ENCODE data around the gene SPATA32.

Gene SPATA32

GRCh38 chr17:45238155-45238774 is 23.6 kb downstream of the SPATA32 start:
- Mint-ChIP-seq H3K36me3 (peaks cover 67 to 70% of the 10 kb centered on the region in 2 donors), H3K4me3 (no peak overlapping the region), H3K27ac (peak overlapping the region; percentile 86), H3K9me3 (no peaks in the 10 kb centered on the region), H3K27me3 (no peaks in the 10 kb centered on the region), H3K4me1 (peaks cover 32 to 61% of the 10 kb centered on the region in 2 donors)
- ATAC-seq (replicated peaks) (no peak), DNase-seq (no peak)

GRCh38 chr17:45237686-45238085 is 24.2 kb downstream of the SPATA32 start:
- H3K4me1 Mint-ChIP-seq, result peaks cover 33 to 63% of the 10 kb centered on the region in 2 donors
- no peaks in the 10 kb centered on the region for H3K9me3 Mint-ChIP-seq
- H3K36me3 Mint-ChIP-seq, result peaks cover 65 to 69% of the 10 kb centered on the region in 2 donors
- DNase-seq, result no peak
- no peak overlapping the region for H3K4me3 Mint-ChIP-seq
- H3K27me3 Mint-ChIP-seq, result no peaks in the 10 kb centered on the region
- H3K27ac Mint-ChIP-seq, result peak overlapping the region; percentile 86
- ATAC-seq (replicated peaks), result no peak

- ATAC-seq (replicated peaks) (no peak), DNase-seq (no peak)
- no peaks in the 10 kb centered on the region for H3K9me3 Mint-ChIP-seq
- H3K27ac Mint-ChIP-seq, result peak overlapping the region; percentile 73
- peaks cover 44 to 70% of the 10 kb centered on the region in 2 donors for H3K4me1 Mint-ChIP-seq
- no peak overlapping the region for H3K4me3 Mint-ChIP-seq
- H3K27me3 Mint-ChIP-seq, result no peaks in the 10 kb centered on the region
- H3K36me3 Mint-ChIP-seq, result peaks cover 68 to 73% of the 10 kb centered on the region in 2 donors
These were observed 25.6 kb downstream of the SPATA32 start for GRCh38 chr17:45236282-45236606.

- Mint-ChIP-seq H3K27ac (peak overlapping the region; percentile 91), H3K4me3 (no peak overlapping the region), H3K9me3 (no peaks in the 10 kb centered on the region), H3K4me1 (peaks cover 48 to 70% of the 10 kb centered on the region in 2 donors), H3K27me3 (no peaks in the 10 kb centered on the region), H3K36me3 (peaks cover 67 to 70% of the 10 kb centered on the region in 2 donors)
- peak; percentile 67 to 71 for ATAC-seq (replicated peaks)
- DNase-seq, result peak; percentile 45
These were observed 26.2 kb downstream of the SPATA32 start for GRCh38 chr17:45235416-45236281.

- ATAC-seq (replicated peaks), result peak; percentile 29 to 49
- Mint-ChIP-seq H3K9me3 (no peaks in the 10 kb centered on the region), H3K36me3 (peaks cover 65 to 66% of the 10 kb centered on the region in 2 donors), H3K27me3 (no peaks in the 10 kb centered on the region), H3K27ac (peak overlapping the region; percentile 97), H3K4me1 (peaks cover 57 to 75% of the 10 kb centered on the region in 2 donors), H3K4me3 (peak overlapping the region in 1 of 2 donors; percentile 29)
- no peak for DNase-seq
These were observed 27.1 kb downstream of the SPATA32 start for GRCh38 chr17:45234641-45235415.

- Mint-ChIP-seq H3K9me3 (no peaks in the 10 kb centered on the region), H3K27ac (peak overlapping the region; percentile 97), H3K4me1 (peaks cover 65 to 86% of the 10 kb centered on the region in 2 donors), H3K27me3 (no peaks in the 10 kb centered on the region), H3K4me3 (no peak overlapping the region), H3K36me3 (peaks cover 53 to 56% of the 10 kb centered on the region in 2 donors)
- DNase-seq (no peak), ATAC-seq (replicated peaks) (no peak)
These were observed 28.4 kb downstream of the SPATA32 start for GRCh38 chr17:45233423-45233924.

GRCh38 chr17:45232514-45233422 is 29.1 kb downstream of the SPATA32 start:
- Mint-ChIP-seq H3K4me3 (peak overlapping the region in 1 of 2 donors; percentile 1), H3K36me3 (peaks cover 46 to 49% of the 10 kb centered on the region in 2 donors), H3K4me1 (peaks cover 70 to 90% of the 10 kb centered on the region in 2 donors), H3K9me3 (no peaks in the 10 kb centered on the region), H3K27ac (peak overlapping the region; percentile 97), H3K27me3 (no peaks in the 10 kb centered on the region)
- no peak for DNase-seq
- no peak for ATAC-seq (replicated peaks)

- Mint-ChIP-seq H3K27me3 (no peaks in the 10 kb centered on the region), H3K4me3 (peak overlapping the region; percentile 2 to 21), H3K36me3 (peaks cover 39 to 42% of the 10 kb centered on the region in 2 donors), H3K4me1 (peaks cover 78 to 95% of the 10 kb centered on the region in 2 donors), H3K27ac (peak overlapping the region; percentile 97), H3K9me3 (no peaks in the 10 kb centered on the region)
- ATAC-seq (replicated peaks) (no peak), DNase-seq (no peak)
These were observed 30.3 kb downstream of the SPATA32 start for GRCh38 chr17:45231481-45232116.

GRCh38 chr17:45230787-45231480 is 31.0 kb downstream of the SPATA32 start:
- Mint-ChIP-seq H3K27me3 (no peaks in the 10 kb centered on the region), H3K27ac (peak overlapping the region; percentile 97), H3K9me3 (no peaks in the 10 kb centered on the region), H3K36me3 (peaks cover 42 to 44% of the 10 kb centered on the region in 2 donors), H3K4me1 (peaks cover 83 to 100% of the 10 kb centered on the region in 2 donors), H3K4me3 (peak overlapping the region; percentile 81 to 99)
- no peak for DNase-seq
- no peak for ATAC-seq (replicated peaks)

- peaks cover 42 to 48% of the 10 kb centered on the region in 2 donors for H3K36me3 Mint-ChIP-seq
- H3K27ac Mint-ChIP-seq, result peak overlapping the region; percentile 97
- H3K9me3 Mint-ChIP-seq, result no peaks in the 10 kb centered on the region
- no peaks in the 10 kb centered on the region for H3K27me3 Mint-ChIP-seq
- H3K4me1 Mint-ChIP-seq, result peaks cover 83 to 100% of the 10 kb centered on the region in 2 donors
- no peak for ATAC-seq (replicated peaks)
- H3K4me3 Mint-ChIP-seq, result peak overlapping the region; percentile 81 to 99
- DNase-seq, result no peak
These were observed 31.5 kb downstream of the SPATA32 start for GRCh38 chr17:45230410-45230786.

- ATAC-seq (replicated peaks), result peak; percentile 56 to 66
- peak; percentile 89 for DNase-seq
These were observed 32.0 kb downstream of the SPATA32 start for GRCh38 chr17:45229681-45230409.

More at GRCh38 chr17:45229681-45230409, 32.0 kb downstream of the SPATA32 start:
- Mint-ChIP-seq H3K27ac (peak overlapping the region; percentile 97), H3K27me3 (no peaks in the 10 kb centered on the region), H3K4me1 (peaks cover 83 to 100% of the 10 kb centered on the region in 2 donors), H3K36me3 (peaks cover 41 to 48% of the 10 kb centered on the region in 2 donors), H3K4me3 (peak overlapping the region; percentile 81 to 99), H3K9me3 (no peaks in the 10 kb centered on the region)

All from stimulated activated naive B cell treated with anti-CD40 and anti-IgM and Interleukin-4, amounts not matched to agents 10 μg/mL and 1 μg/mL and 100 μg/mL, for 72 hours (primary cell).